COLO668 (cell line): ENCODE measurements around the gene PLCB2.

ENCODE experiments used
- DNase-seq: peaks from one replicate; lab custom pipeline; 2025; ENCODE audit not compliant: unreplicated experiment; lab: John Stamatoyannopoulos, UW

PLCB2 gene

GRCh38 chr15:40303576-40303975 lies 4.2 kb downstream of the PLCB2 start:
- DNase-seq = no peak

GRCh38 chr15:40302981-40303380 lies 4.8 kb downstream of the PLCB2 start:
- no peak for DNase-seq

- no peak for DNase-seq
Observed at GRCh38 chr15:40302288-40302886, 5.3 kb downstream of the PLCB2 start.

- no peak for DNase-seq
Observed at GRCh38 chr15:40301467-40302179, 6.1 kb downstream of the PLCB2 start.

- DNase-seq = no peak
Observed at GRCh38 chr15:40300771-40301170, 7.0 kb downstream of the PLCB2 start.

GRCh38 chr15:40300367-40300766 lies 7.4 kb downstream of the PLCB2 start:
- no peak for DNase-seq

- DNase-seq = no peak
Observed at GRCh38 chr15:40298216-40298935, 9.4 kb downstream of the PLCB2 start.

GRCh38 chr15:40297356-40297755 lies 10.4 kb downstream of the PLCB2 start:
- DNase-seq = no peak

GRCh38 chr15:40296561-40297230 lies 11.0 kb downstream of the PLCB2 start:
- DNase-seq = no peak

- DNase-seq = no peak
Observed at GRCh38 chr15:40295877-40296560, 11.7 kb downstream of the PLCB2 start.

GRCh38 chr15:40295297-40295696 lies 12.4 kb downstream of the PLCB2 start:
- DNase-seq = no peak

GRCh38 chr15:40293905-40294895 lies 13.5 kb downstream of the PLCB2 start:
- no peak for DNase-seq

GRCh38 chr15:40293006-40293405 lies 14.7 kb downstream of the PLCB2 start:
- no peak for DNase-seq

- DNase-seq = no peak
Observed at GRCh38 chr15:40292246-40292645, 15.5 kb downstream of the PLCB2 start.

GRCh38 chr15:40290918-40291574 lies 16.7 kb downstream of the PLCB2 start:
- peak; percentile 74 for DNase-seq

- no peak for DNase-seq
Observed at GRCh38 chr15:40290545-40290917, 17.2 kb downstream of the PLCB2 start.

GRCh38 chr15:40289140-40289775 lies 18.5 kb downstream of the PLCB2 start:
- DNase-seq = peak; percentile 65

GRCh38 chr15:40287968-40288367 lies 19.8 kb downstream of the PLCB2 start:
- DNase-seq = no peak

- no peak for DNase-seq
Observed at GRCh38 chr15:40287505-40287904, 20.2 kb downstream of the PLCB2 start.
